GM12864 (cell line): ENCODE measurements around the gene SEC14L3.
A peak's percentile ranks its signal among the peaks of the same experiment; 100 is the strongest.

Source experiments
- DNase-seq: peaks from one replicate; pipeline ENCODE4 v3.0.0-alpha.2; 2011; ENCODE audit warnings: low read depth
- H3K4me3 ChIP-seq: 2 replicates; pipeline ENCODE4 v1.5.1; 2011; ENCODE audit warnings: mild to moderate bottlenecking, low read depth, low read length, control low read depth
- CTCF ChIP-seq: IDR thresholded peaks from 2 replicates; pipeline ENCODE4 v1.5.1; 2011; ENCODE audit warnings: low read depth, mild to moderate bottlenecking, moderate library complexity, low read length, control low read depth, inconsistent platforms; ENCODE audit errors: missing control alignments

SEC14L3 gene

GRCh38 chr22:30488121-30488520, 16.3 kb upstream of the SEC14L3 start:
- no peak for DNase-seq
- H3K4me3 ChIP-seq, result no peak overlapping the region
- TF ChIP-seq CTCF, result no peak

- H3K4me3 ChIP-seq, result no peak overlapping the region
- TF ChIP-seq CTCF, result no peak
- no peak for DNase-seq
These were observed 14.9 kb upstream of the SEC14L3 start for GRCh38 chr22:30486661-30487115.

GRCh38 chr22:30486118-30486517, 14.3 kb upstream of the SEC14L3 start:
- H3K4me3 ChIP-seq, result no peak overlapping the region
- no peak for TF ChIP-seq CTCF
- DNase-seq, result no peak

- no peak for DNase-seq
- peak; percentile 92 for TF ChIP-seq CTCF
- no peak overlapping the region for H3K4me3 ChIP-seq
These were observed 13.7 kb upstream of the SEC14L3 start for GRCh38 chr22:30485362-30485988.

GRCh38 chr22:30483169-30483568, 11.4 kb upstream of the SEC14L3 start:
- no peak for TF ChIP-seq CTCF
- DNase-seq, result no peak
- no peak overlapping the region for H3K4me3 ChIP-seq

GRCh38 chr22:30481711-30482110, 9.9 kb upstream of the SEC14L3 start:
- DNase-seq, result no peak
- H3K4me3 ChIP-seq, result no peak overlapping the region
- no peak for TF ChIP-seq CTCF

- no peak for DNase-seq
- no peak overlapping the region for H3K4me3 ChIP-seq
- TF ChIP-seq CTCF, result no peak
These were observed 8.2 kb upstream of the SEC14L3 start for GRCh38 chr22:30479981-30480380.
